Activated T-helper 9 cell treated with anti-CD3 and anti-CD28 coated beads, Interleukin-2, amount 50 U/mL, for 16 hours (primary cell): ENCODE data around the gene RAET1E.
"Not testable (repeated sequence)": the region's sequence is repeated elsewhere in the genome, so short reads cannot be mapped to it uniquely, and the experiment has no call there.

Experiments
- DNase-seq: peaks from one replicate; pipeline ENCODE4 v3.0.0-alpha.2; 2020; ENCODE audit warnings: low read depth

The RAET1E gene

DNA sequence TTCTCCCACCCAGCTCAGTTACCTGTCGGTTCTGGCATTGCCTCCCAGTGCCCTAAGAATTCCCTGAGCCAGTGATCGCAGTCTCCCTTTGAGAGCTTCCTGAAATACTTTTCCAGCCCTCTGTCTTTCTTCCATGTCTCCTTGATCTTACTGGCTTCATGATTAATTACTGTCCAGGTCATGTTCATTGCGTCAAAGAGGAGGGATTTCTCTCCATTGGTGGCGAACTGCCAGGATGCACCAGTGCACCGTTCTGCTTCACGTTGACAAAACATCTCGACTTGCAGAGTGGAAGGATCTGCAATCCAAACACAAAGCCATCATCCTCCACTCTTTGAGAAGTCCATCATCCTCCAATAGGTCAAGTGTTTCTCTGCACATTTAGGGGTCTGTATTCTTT is 8.6 kb downstream of the RAET1E start:
- no peak for DNase-seq

GRCh38 chr6:149888659-149889058 is 9.3 kb downstream of the RAET1E start:
- DNase-seq = no peak

DNA sequence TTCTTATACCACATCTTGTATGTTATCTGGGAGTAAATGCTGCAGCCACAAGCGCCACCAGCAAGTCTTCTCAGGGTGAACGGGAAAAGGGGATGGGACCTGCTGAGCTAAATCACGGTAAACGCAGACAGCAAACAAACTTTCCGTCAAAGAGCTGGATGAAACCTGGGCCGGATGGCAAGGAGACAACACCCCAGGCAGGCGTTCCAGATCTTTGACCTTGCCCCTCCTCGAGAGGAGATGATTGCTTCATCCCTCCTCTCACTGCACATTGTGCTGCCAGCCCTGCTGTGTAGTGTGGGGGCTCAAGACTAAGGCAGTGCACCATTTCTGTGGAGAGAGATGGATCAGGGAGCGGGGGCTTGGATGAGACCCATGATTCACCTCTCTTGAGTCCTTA is 9.8 kb downstream of the RAET1E start:
- no peak for DNase-seq

DNA sequence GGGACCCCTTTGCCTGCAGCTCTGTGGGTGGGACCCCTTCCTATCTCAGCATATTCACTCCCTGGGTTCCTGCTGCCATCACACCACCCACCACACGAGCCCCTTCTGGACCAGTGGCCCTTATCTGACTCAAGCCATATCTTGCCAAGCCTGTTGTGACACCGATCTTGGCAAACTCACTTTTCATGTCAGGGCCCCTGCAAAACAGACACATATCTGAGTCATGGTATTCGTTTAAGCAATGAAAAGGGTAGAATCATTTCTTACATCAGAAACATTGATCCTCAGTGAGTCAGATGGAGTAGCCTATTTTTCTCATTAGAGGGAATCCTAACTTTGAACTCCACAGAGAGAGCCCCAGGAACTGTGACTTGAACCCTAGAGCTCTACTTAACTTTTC is 10.6 kb downstream of the RAET1E start:
- DNase-seq = no peak

GRCh38 chr6:149885888-149886287 is 12.0 kb downstream of the RAET1E start:
- no peak for DNase-seq

- DNase-seq = no peak
These were observed 13.3 kb downstream of the RAET1E start for GRCh38 chr6:149884617-149885016.

GRCh38 chr6:149884215-149884614 is 13.7 kb downstream of the RAET1E start:
- no peak for DNase-seq

GRCh38 chr6:149881860-149882259 is 16.1 kb downstream of the RAET1E start:
- no peak for DNase-seq

GRCh38 chr6:149881066-149881766 is 16.7 kb downstream of the RAET1E start:
- DNase-seq = no peak

- no peak for DNase-seq
These were observed 20.3 kb downstream of the RAET1E start for GRCh38 chr6:149877659-149878058.

GRCh38 chr6:149876241-149876933 is 21.5 kb downstream of the RAET1E start:
- no peak for DNase-seq

GRCh38 chr6:149872233-149872632 is 25.7 kb downstream of the RAET1E start:
- DNase-seq = no peak

- no peak for DNase-seq
These were observed 26.7 kb downstream of the RAET1E start for GRCh38 chr6:149871182-149871581.

- DNase-seq = no peak
These were observed 28.5 kb downstream of the RAET1E start for GRCh38 chr6:149869275-149869892.

DNA sequence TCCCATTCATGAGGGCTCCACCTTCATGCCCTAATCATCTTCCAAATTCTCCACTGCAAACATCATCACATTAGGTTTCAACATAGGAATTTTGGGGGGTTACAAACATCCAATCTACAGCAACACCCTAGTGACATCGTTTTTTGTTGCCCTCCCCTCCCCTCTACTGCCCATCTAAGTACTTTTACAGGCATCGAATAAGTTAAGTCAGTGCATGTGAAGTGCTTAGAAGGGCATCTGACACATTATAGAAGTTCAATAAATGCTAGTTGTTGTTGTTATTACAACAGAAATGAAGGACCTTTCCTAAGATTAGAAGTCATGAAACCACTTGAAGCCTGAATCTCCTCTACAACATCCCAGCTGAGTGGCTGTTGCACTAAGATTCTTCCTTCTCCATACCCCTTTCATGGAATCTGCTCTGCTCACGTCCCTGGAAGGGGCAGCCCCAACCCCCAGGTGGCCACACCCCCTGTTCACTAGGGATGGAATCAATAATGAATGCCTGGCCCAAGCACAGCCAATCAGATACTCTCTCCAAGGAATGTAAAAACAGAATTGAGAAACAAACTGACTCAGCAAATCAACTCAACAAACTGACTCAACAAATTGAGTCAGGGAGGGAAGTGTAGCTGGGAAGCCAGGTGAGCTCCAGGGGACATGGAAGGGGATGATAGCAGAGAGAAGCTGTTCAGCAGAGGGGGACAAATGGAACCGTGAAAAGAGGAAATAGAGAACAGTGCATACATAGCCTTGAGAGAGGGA is 29.9 kb downstream of the RAET1E start:
- DNase-seq = no peak

DNA sequence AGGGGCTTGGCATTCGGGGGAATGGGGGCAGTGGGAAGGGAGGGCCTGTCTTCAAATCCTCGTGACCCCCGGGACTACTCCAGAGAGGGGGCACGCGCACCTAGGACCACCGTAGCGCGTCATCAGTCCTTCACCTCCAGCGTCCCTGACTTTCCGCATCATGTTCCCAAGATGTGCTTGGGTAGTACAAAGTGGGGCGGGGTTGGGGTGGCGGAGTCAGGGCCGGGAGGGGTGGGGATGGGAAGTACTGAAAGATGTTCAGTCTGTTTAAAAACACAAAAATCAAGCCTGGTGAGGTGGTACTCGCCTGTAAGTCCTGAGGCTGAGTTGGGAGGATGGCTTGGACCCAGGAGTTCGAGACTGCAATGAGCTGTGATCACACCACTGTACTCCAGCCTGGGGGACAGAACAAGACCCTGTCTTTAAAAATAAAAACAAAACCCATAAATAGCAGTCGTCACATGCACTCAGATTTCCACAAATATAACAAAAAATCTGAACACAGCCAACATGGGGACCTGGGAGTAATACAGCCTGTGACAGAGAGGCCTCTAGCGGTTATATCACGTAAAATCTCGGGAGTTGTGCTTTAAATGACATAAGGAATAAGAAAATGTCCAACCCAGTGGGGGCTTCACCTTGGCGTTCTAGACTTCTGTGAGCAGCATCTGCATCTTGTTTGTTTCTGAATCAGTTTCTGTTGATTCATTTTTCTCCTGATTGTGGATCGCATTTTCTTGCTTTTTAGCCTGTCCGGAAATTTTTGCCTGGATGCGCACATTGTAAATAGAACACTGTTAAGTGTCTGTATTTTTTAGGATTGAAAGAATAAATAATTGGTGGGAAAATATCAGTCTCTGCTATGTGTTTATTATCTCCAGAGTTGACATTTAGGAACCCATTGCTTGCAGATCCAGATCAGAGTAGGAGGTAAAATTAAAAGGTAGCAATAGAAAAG is 33.1 kb downstream of the RAET1E start:
- DNase-seq = no peak

DNA sequence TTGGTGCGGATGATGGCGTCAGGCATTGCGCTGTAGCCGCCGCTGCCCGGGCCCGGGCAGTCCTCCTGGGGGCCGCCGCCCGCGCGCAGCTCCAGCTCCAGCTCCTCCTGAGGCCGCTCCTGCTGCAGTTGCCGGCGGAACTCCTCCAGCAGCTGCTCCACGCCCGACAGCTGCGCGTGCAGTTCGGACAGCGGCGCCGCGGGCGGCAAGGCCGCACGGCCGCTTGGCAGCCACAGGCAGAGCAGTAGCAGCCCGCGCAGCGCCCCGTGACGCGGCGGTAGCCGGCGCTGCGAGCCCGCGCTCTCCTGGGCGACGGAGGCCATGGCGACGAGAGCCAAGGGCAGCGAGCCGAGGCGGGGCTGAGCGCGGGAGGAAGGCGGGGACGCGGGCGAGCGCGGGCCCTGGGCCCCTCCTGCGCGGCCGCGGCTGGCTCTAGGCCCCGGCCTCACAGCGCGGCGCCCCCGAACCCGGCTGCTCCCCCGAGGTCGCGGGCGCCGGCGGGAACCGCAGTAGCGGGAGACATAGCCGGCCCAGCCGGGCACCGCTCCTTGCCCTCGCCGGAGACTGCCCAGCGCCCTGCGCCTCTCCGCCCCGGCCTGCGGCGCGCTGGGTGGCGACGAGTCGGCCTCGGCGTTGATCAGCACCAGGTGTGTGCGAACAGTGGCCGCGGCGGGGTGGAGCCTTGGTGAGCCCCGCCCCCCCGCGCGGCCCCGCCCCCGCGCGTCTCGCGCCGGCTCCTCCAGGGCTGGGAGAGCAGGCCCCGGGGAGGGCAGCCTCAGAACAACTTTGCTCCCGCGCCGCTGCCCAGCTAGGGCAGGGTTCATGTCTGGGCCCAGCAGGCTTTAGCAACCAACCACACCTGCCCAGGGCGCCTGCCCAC is 34.0 kb downstream of the RAET1E start, which contains the start of gene LRP11:
LRP11 (minus strand) TSS at position 662 of the 880 bp plus-strand sequence; CDS start at position 323, 339 bp downstream.
- DNase-seq = peak; percentile 80

- DNase-seq = peak; percentile 13
These were observed 34.8 kb downstream of the RAET1E start for GRCh38 chr6:149862922-149863697.

- not testable (repeated sequence) for DNase-seq
These were observed 35.5 kb downstream of the RAET1E start for GRCh38 chr6:149862424-149862738.
